ENCODE results near the gene ADSS2. TPM values are rescaled to one million over a fixed set of nuclear protein-coding genes. Genes with fewer than 3 reads are reported as not detected.
"Not testable (repeated sequence)": the region's sequence is repeated elsewhere in the genome, so short reads cannot be mapped to it uniquely, and the experiment has no call there.

Gene ADSS2
- total RNA-seq, 2 experiments from 2014 or later, result 46.8 to 47.7 TPM

- Mint-ChIP-seq H3K36me3 (no peaks in the 10 kb centered on the region), H3K9me3 (peaks cover 16% of the 10 kb centered on the region), H3K4me3 (no peak overlapping the region), H3K4me1 (ENCODE audit: low read depth) (no peaks in the 10 kb centered on the region), H3K27ac (no peak overlapping the region), H3K27me3 (no peaks in the 10 kb centered on the region)
- POLR2A ChIA-PET, result no interaction called here
- intact Hi-C loops (cut with micrococcal nuclease), result no loop called here
- no peak for DNase-seq
- CTCF ChIA-PET, result no interaction called here
These were observed 83.4 kb downstream of the ADSS2 start for GRCh38 chr1:244368279-244368678.

- H3K4me3 Mint-ChIP-seq, result no peak overlapping the region
- ChIA-PET POLR2A (no interaction called here), CTCF (no interaction called here)
- H3K27me3 Mint-ChIP-seq, result no peaks in the 10 kb centered on the region
- no peak for DNase-seq
- H3K27ac Mint-ChIP-seq, result no peak overlapping the region
- H3K36me3 Mint-ChIP-seq, result no peaks in the 10 kb centered on the region
- H3K4me1 Mint-ChIP-seq (ENCODE audit: low read depth), result no peaks in the 10 kb centered on the region
- peaks cover 16% of the 10 kb centered on the region for H3K9me3 Mint-ChIP-seq
- intact Hi-C loops (cut with micrococcal nuclease), result no loop called here
These were observed 84.2 kb downstream of the ADSS2 start for GRCh38 chr1:244367399-244368114.

GRCh38 chr1:244365809-244366208, 85.9 kb downstream of the ADSS2 start:
- H3K4me1 Mint-ChIP-seq (ENCODE audit: low read depth), result no peaks in the 10 kb centered on the region
- intact Hi-C loops (cut with micrococcal nuclease), result no loop called here
- no peak overlapping the region for H3K27ac Mint-ChIP-seq
- ChIA-PET CTCF (no interaction called here), POLR2A (no interaction called here)
- H3K9me3 Mint-ChIP-seq, result peaks cover 16% of the 10 kb centered on the region
- no peak overlapping the region for H3K4me3 Mint-ChIP-seq
- no peaks in the 10 kb centered on the region for H3K36me3 Mint-ChIP-seq
- no peaks in the 10 kb centered on the region for H3K27me3 Mint-ChIP-seq
- DNase-seq, result no peak

- H3K36me3 Mint-ChIP-seq; H3K4me3 Mint-ChIP-seq; H3K27ac Mint-ChIP-seq; CTCF ChIA-PET; DNase-seq; intact Hi-C loops (cut with micrococcal nuclease); H3K27me3 Mint-ChIP-seq; H3K4me1 Mint-ChIP-seq (ENCODE audit: low read depth); POLR2A ChIA-PET: not testable (repeated sequence)
- H3K9me3 Mint-ChIP-seq, result peaks cover 16% of the 10 kb centered on the region
These were observed 86.4 kb downstream of the ADSS2 start for GRCh38 chr1:244365262-244365661.

- ChIA-PET POLR2A (no interaction called here), CTCF (no interaction called here)
- Mint-ChIP-seq H3K27ac (no peak overlapping the region), H3K9me3 (peaks cover 16% of the 10 kb centered on the region), H3K36me3 (no peaks in the 10 kb centered on the region), H3K27me3 (no peaks in the 10 kb centered on the region), H3K4me3 (no peak overlapping the region), H3K4me1 (ENCODE audit: low read depth) (no peaks in the 10 kb centered on the region)
- no peak for DNase-seq
- intact Hi-C loops (cut with micrococcal nuclease), result no loop called here
These were observed 89.2 kb downstream of the ADSS2 start for GRCh38 chr1:244362476-244362875.

GRCh38 chr1:244361764-244362473, 89.8 kb downstream of the ADSS2 start:
- no peaks in the 10 kb centered on the region for H3K4me1 Mint-ChIP-seq (ENCODE audit: low read depth)
- no peak for DNase-seq
- ChIA-PET CTCF (no interaction called here), POLR2A (no interaction called here)
- H3K36me3 Mint-ChIP-seq, result no peaks in the 10 kb centered on the region
- no peak overlapping the region for H3K4me3 Mint-ChIP-seq
- H3K27me3 Mint-ChIP-seq, result no peaks in the 10 kb centered on the region
- H3K9me3 Mint-ChIP-seq, result peaks cover 16% of the 10 kb centered on the region
- no peak overlapping the region for H3K27ac Mint-ChIP-seq
- intact Hi-C loops (cut with micrococcal nuclease), result no loop called here

Other genes starting within 250 kb of the ADSS2 start
- under 1 TPM; 0.33 to 0.34 TPM for gene CATSPERE, start 9.4 kb upstream of the ADSS2 start, total RNA-seq
- gene DESI2, start 201.2 kb upstream of the ADSS2 start, total RNA-seq, result 10 to 100 TPM; 24.8 to 25.6 TPM

All from activated CD4-positive, alpha-beta memory T cell treated with anti-CD3 and anti-CD28 coated beads for 36 hours (primary cell).